Activated CD4-positive, alpha-beta T cell treated with anti-CD3 and anti-CD28 coated beads, Interleukin-2, amount 50 U/mL, for 48 hours (primary cell): ENCODE results near the gene TMEM209.
A peak's percentile ranks its signal among the peaks of the same experiment; 100 is the strongest.
"Not testable (repeated sequence)": the region's sequence is repeated elsewhere in the genome, so short reads cannot be mapped to it uniquely, and the experiment has no call there.

Source experiments
- DNase-seq, 2 experiments: peaks; one replicate each; pipeline ENCODE4 v3.0.0-alpha.2; 2020

TMEM209 gene

GRCh38 chr7:130216750-130217149 lies 11.5 kb upstream of the TMEM209 start:
- no peak for DNase-seq

GRCh38 chr7:130216025-130216424 lies 10.8 kb upstream of the TMEM209 start:
- no peak for DNase-seq

GRCh38 chr7:130213828-130214227 lies 8.6 kb upstream of the TMEM209 start:
- no peak for DNase-seq

GRCh38 chr7:130210181-130210935 lies 5.2 kb upstream of the TMEM209 start:
- DNase-seq, result no peak

- DNase-seq, result no peak
Observed at GRCh38 chr7:130208516-130208915, 3.3 kb upstream of the TMEM209 start.

GRCh38 chr7:130207642-130208041 lies 2.4 kb upstream of the TMEM209 start, which contains the start of gene SSMEM1:
Gene SSMEM1 (plus strand): TSS chr7:130207860. CDS start chr7:130207911, 51 bp downstream.
- DNase-seq, result no peak

GRCh38 chr7:130207033-130207432 lies 1.8 kb upstream of the TMEM209 start:
- no peak for DNase-seq

- no peak for DNase-seq
Observed at GRCh38 chr7:130201796-130202195, 3.4 kb downstream of the TMEM209 start.

GRCh38 chr7:130197094-130197493 lies 8.1 kb downstream of the TMEM209 start:
- DNase-seq, result no peak

- no peak for DNase-seq
Observed at GRCh38 chr7:130196476-130196875, 8.7 kb downstream of the TMEM209 start.

GRCh38 chr7:130195396-130195795 lies 9.8 kb downstream of the TMEM209 start:
- DNase-seq, result no peak

- DNase-seq, result no peak
Observed at GRCh38 chr7:130191791-130192190, 13.4 kb downstream of the TMEM209 start.

GRCh38 chr7:130189343-130189742 lies 15.9 kb downstream of the TMEM209 start:
- DNase-seq, result no peak

GRCh38 chr7:130187360-130187759 lies 17.8 kb downstream of the TMEM209 start:
- DNase-seq, result no peak

- DNase-seq, result not testable (repeated sequence)
Observed at GRCh38 chr7:130184349-130184748, 20.9 kb downstream of the TMEM209 start.

GRCh38 chr7:130182990-130183389 lies 22.2 kb downstream of the TMEM209 start:
- DNase-seq, result no peak

- no peak for DNase-seq
Observed at GRCh38 chr7:130181263-130181605, 24.0 kb downstream of the TMEM209 start.

- peak; percentile 62 to 72 for DNase-seq
Observed at GRCh38 chr7:130180571-130181262, 24.5 kb downstream of the TMEM209 start.

GRCh38 chr7:130179631-130180030 lies 25.6 kb downstream of the TMEM209 start:
- no peak for DNase-seq

GRCh38 chr7:130178251-130178650 lies 27.0 kb downstream of the TMEM209 start:
- no peak for DNase-seq

GRCh38 chr7:130174237-130174959 lies 30.8 kb downstream of the TMEM209 start:
- no peak for DNase-seq

GRCh38 chr7:130162196-130162595 lies 43.0 kb downstream of the TMEM209 start:
- DNase-seq, result no peak

GRCh38 chr7:130160455-130160854 lies 44.8 kb downstream of the TMEM209 start:
- DNase-seq, result no peak

GRCh38 chr7:130160023-130160422 lies 45.2 kb downstream of the TMEM209 start:
- no peak for DNase-seq
